Astrocyte of the cerebellum (primary cell): ENCODE results near the gene PSG5.
"Not testable (repeated sequence)": the region's sequence is repeated elsewhere in the genome, so short reads cannot be mapped to it uniquely, and the experiment has no call there.

Source experiments
- DNase-seq: peaks from one replicate; pipeline ENCODE4 v3.0.0-alpha.2; 2011; ENCODE audit warnings: low read depth
- H3K4me3 ChIP-seq: 2 replicates; pipeline ENCODE4 v1.5.1; 2011; ENCODE audit warnings: mild to moderate bottlenecking, low read depth, low read length, moderate library complexity
- CTCF ChIP-seq: IDR thresholded peaks from 2 replicates; pipeline ENCODE4 v1.5.1; 2012; ENCODE audit warnings: low read length, low read depth, moderate library complexity, mild to moderate bottlenecking; ENCODE audit errors: missing control alignments
- in situ Hi-C: cut with HindIII; loops from 2 replicates; pipeline ENCODE4 v1.10.0; 2017; ENCODE audit warnings: low sequenced_read_pairs

The PSG5 gene

DNA sequence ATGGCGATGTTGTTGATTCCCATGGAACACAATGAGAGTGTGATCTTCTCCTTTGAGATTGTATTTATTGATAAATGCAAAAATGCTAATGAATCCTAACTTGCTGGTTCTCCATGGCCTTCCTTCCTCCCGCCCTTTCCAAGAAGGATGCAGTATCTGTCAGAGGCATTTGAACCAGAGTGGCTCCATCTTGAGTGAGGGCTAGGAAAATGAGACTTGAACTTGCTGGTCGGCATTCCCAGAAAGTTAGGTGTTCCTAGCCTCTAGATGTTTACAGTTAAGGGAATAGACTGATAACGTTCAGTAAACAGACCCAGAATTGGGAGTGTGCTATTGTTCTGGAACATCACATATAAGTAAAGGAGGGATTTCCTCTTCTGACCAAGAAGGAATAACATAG lies 59.6 kb downstream of the PSG5 start:
- DNase-seq: no peak
- in situ Hi-C loops: no loop called here

GRCh38 chr19:43124360-43124759 lies 62.0 kb downstream of the PSG5 start:
- TF ChIP-seq CTCF: no peak

More for the DNA sequence above, 59.6 kb downstream of the PSG5 start:
- TF ChIP-seq CTCF: no peak
- H3K4me3 ChIP-seq: no peak overlapping the region

DNA sequence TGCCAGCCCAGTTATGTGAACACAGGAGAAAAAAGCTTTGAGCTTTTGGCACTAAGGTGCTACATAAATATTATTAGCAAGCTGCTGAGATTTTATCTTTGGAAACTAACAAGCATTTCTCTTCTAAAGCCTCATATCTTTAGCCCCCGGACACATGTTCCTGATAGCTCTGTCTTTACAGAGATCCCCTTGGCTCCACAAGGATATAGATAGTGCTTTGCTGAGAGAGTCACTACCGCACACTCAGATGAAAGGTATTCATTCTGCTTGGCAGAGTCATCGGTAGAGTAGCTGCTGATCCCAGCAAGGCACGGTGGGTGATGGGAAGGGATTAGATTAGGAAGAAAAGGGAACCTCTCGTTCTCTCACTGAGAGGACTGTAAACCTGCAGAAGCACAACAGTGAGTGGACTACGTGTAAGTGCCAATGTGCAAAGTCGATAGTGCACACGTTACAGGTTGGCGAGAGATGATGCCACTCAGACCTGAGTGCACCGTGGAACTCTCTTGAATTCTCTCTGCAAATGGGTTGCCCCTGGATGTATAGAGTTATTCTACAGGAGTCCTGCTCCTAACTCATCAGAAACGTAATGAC lies 65.8 kb downstream of the PSG5 start:
- H3K4me3 ChIP-seq, DNase-seq, in situ Hi-C loops: not testable (repeated sequence)

More at GRCh38 chr19:43124360-43124759, 62.0 kb downstream of the PSG5 start:
- DNase-seq: no peak
- no peak overlapping the region for H3K4me3 ChIP-seq
- in situ Hi-C loops: no loop called here

GRCh38 chr19:43119526-43119925 lies 66.8 kb downstream of the PSG5 start:
- DNase-seq, H3K4me3 ChIP-seq, in situ Hi-C loops: not testable (repeated sequence)
